Measurements from ENCODE around the gene MLN. TPM values are rescaled to one million over a fixed set of nuclear protein-coding genes. Genes with fewer than 3 reads are reported as not detected.

MLN gene
- total RNA-seq, 1 experiment from 2014 or later, result not detected

DNA sequence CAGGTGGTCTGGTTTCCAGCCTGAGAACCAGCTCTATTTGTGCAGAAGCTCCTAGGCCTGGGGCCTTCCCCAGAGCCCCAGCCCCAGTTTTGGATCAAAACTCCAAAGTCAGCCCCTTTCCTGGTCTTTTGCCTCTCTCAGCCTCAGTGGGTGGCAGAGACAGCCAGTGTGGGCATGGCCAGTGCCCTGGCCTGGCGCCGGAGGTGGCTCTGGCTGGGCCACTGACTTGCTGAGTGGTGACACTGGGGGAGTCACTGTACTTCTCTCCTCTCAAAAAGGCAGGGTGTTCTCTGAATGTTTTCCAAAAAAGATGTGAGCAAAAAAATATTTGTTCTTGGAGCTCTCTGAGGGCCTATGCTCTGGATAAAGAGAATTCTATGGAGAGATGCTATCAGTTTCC lies 20.0 kb upstream of the MLN start:
- Histone ChIP-seq H3K27ac (ENCODE audit: insufficient read length, low read depth, low read length) (no peak overlapping the region), H2BK12ac (ENCODE audit: insufficient read length, low read depth, low read length) (no peak overlapping the region), H3K14ac (ENCODE audit: insufficient read depth, low read length) (no peak overlapping the region), H2BK15ac (ENCODE audit: low read depth, low read length) (no peak overlapping the region), H3K79me2 (ENCODE audit: insufficient read depth, low read length) (no peaks in the 10 kb centered on the region), H3K18ac (ENCODE audit: insufficient read length, low read depth, low read length) (no peak overlapping the region), H2BK5ac (ENCODE audit: insufficient read length, low read length) (no peak overlapping the region), H2BK120ac (ENCODE audit: low read depth, low read length, poor library complexity, severe bottlenecking) (no peak overlapping the region), H3K79me1 (ENCODE audit: insufficient read depth, low read depth, low read length, poor library complexity, severe bottlenecking) (no peaks in the 10 kb centered on the region), H3K4ac (ENCODE audit: low read depth, low read length) (no peak overlapping the region), H3K27me3 (ENCODE audit: insufficient read depth, low read length) (no peaks in the 10 kb centered on the region), H3K4me1 (ENCODE audit: insufficient read depth, low read length) (0 out of 2 replicates have a peak, but pooled peaks cover 2% of the 10 kb centered on the region), H3K56ac (ENCODE audit: insufficient read length, low read depth, low read length) (no peak overlapping the region), H2AFZ (ENCODE audit: low read length) (no peak overlapping the region), H2BK20ac (ENCODE audit: low read depth, low read length, poor library complexity, severe bottlenecking) (no peak overlapping the region), H4K91ac (ENCODE audit: insufficient read length, low read depth, low read length) (no peak overlapping the region), H4K8ac (replicated peaks; ENCODE audit: insufficient read length, low read depth, low read length) (no peak overlapping the region), H3K9ac (ENCODE audit: extremely low read depth, insufficient read length, low read length) (no peak overlapping the region), H3K23me2 (ENCODE audit: insufficient read length, low read depth, low read length, poor library complexity, severe bottlenecking) (no peaks in the 10 kb centered on the region), H2AK5ac (ENCODE audit: insufficient read length, low read length) (no peak overlapping the region), H3K9me3 (ENCODE audit: control insufficient read depth, low read depth, low read length) (no peaks in the 10 kb centered on the region), H4K5ac (ENCODE audit: insufficient read length, low read depth, low read length) (no peak overlapping the region), H3T11ph (ENCODE audit: low read length) (no peak overlapping the region), H3K4me2 (ENCODE audit: insufficient read depth, insufficient read length, low read length) (no peak overlapping the region), H4K20me1 (ENCODE audit: control insufficient read depth, insufficient read depth, insufficient read length) (no peaks in the 10 kb centered on the region), H3K23ac (ENCODE audit: insufficient read length, low read depth, low read length) (no peak overlapping the region)
- TF ChIP-seq, protein P1, sequence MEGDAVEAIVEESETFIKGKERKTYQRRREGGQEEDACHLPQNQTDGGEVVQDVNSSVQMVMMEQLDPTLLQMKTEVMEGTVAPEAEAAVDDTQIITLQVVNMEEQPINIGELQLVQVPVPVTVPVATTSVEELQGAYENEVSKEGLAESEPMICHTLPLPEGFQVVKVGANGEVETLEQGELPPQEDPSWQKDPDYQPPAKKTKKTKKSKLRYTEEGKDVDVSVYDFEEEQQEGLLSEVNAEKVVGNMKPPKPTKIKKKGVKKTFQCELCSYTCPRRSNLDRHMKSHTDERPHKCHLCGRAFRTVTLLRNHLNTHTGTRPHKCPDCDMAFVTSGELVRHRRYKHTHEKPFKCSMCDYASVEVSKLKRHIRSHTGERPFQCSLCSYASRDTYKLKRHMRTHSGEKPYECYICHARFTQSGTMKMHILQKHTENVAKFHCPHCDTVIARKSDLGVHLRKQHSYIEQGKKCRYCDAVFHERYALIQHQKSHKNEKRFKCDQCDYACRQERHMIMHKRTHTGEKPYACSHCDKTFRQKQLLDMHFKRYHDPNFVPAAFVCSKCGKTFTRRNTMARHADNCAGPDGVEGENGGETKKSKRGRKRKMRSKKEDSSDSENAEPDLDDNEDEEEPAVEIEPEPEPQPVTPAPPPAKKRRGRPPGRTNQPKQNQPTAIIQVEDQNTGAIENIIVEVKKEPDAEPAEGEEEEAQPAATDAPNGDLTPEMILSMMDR (conservative IDR thresholded peaks at IDR 0.05), result no peak
- Mint-ChIP-seq H3K27me3 (ENCODE audit: low read depth) (peaks cover 5% of the 10 kb centered on the region), H3K4me3 (no peak overlapping the region), H3K4me1 (peaks cover 58 to 62% of the 10 kb centered on the region in 2 experiments), H3K9me3 (no peaks in the 10 kb centered on the region; a peak in 2 of 5 replicates), H3K36me3 (ENCODE audit: insufficient read depth in 1 of 3, low read depth in 3 of 3) (no peaks in the 10 kb centered on the region), H3K27ac (no peak overlapping the region; a peak in 2 of 7 replicates)
- no peak for DNase-seq
- WGBS (ENCODE audit: extremely low coverage, insufficient read length, low lambda C conversion rate), result no CpG with 5 or more reads among the region's 2 CpGs

All from H9 (cell line).